ENCODE results near the gene GID4. TPM values are rescaled to one million over a fixed set of nuclear protein-coding genes. Genes with fewer than 3 reads are reported as not detected.

The GID4 gene
- total and polyA plus RNA-seq, 9 of the 15 experiments (the other 6 are each of a cell fraction or from before 2014, with no cell fraction given): 1.2 to 6.4 (median 3.7) TPM

- no peak for TF ChIP-seq SFPQ (IDR thresholded peaks at IDR 0.05; ENCODE audit: low read depth, low read length)
- TF ChIP-seq USF1 (CRISPR knock-in tag; IDR thresholded peaks at IDR 0.05): no peak
- peak; percentile 24 for TF ChIP-seq RBBP5 (IDR thresholded peaks at IDR 0.05; ENCODE audit: borderline replicate concordance, insufficient read depth, low read length, poor library complexity, severe bottlenecking)
- TF ChIP-seq MYC (IDR thresholded peaks at IDR 0.05; ENCODE audit: low read depth, low read length): peak; percentile 15; the same call in 1 of the 2 replicates
- TF ChIP-seq MYC (CRISPR knock-in tag; IDR thresholded peaks at IDR 0.05; ENCODE audit: borderline replicate concordance, low read depth): no peak
- TF ChIP-seq NFRKB (IDR thresholded peaks at IDR 0.05; ENCODE audit: low read depth): peak; percentile 67; the same call in 1 of the 2 replicates
- TF ChIP-seq MGA (IDR thresholded peaks at IDR 0.05): peak; percentile 77
- no peak for TF ChIP-seq POLR3A (IDR thresholded peaks at IDR 0.05; ENCODE audit: borderline replicate concordance, extremely low read depth, insufficient read depth, insufficient read length)
- peak; percentile 31 for TF ChIP-seq TBP (optimal IDR thresholded peaks at IDR 0.05; ENCODE audit: low read depth, low read length)
- TF ChIP-seq NFIC (IDR thresholded peaks at IDR 0.05): no peak
- no peak for TF ChIP-seq TCF7L2 (IDR thresholded peaks at IDR 0.05; ENCODE audit: low read depth, low read length)
- TF ChIP-seq GTF2F1 (IDR thresholded peaks at IDR 0.05; ENCODE audit: low read depth, low read length): no peak
Measured at GRCh38 chr17:18070861-18071340, 31.7 kb downstream of the GID4 start (continued).
